NCI-H2227 treated with DMSO at 0.1 percent for 48 hours (cell line): ENCODE results near the gene CHRD.
"Not testable (repeated sequence)": the region's sequence is repeated elsewhere in the genome, so short reads cannot be mapped to it uniquely, and the experiment has no call there.

Experiments used
- DNase-seq: peaks from one replicate; lab custom pipeline; 2025; lab: John Stamatoyannopoulos, UW

Gene CHRD

GRCh38 chr3:184417619-184418327 is 37.9 kb downstream of the CHRD start:
- peak; percentile 3 for DNase-seq

- no peak for DNase-seq
Observed at GRCh38 chr3:184419171-184419570, 39.3 kb downstream of the CHRD start.

- no peak for DNase-seq
Observed at GRCh38 chr3:184423561-184423960, 43.7 kb downstream of the CHRD start.

- DNase-seq, result no peak
Observed at GRCh38 chr3:184426691-184427141, 46.9 kb downstream of the CHRD start.

GRCh38 chr3:184428561-184429175 is 48.8 kb downstream of the CHRD start:
- no peak for DNase-seq

GRCh38 chr3:184429786-184430185 is 49.9 kb downstream of the CHRD start:
- no peak for DNase-seq

GRCh38 chr3:184430940-184431339 is 51.1 kb downstream of the CHRD start:
- DNase-seq, result no peak

- not testable (repeated sequence) for DNase-seq
Observed at GRCh38 chr3:184433178-184433577, 53.3 kb downstream of the CHRD start.

- no peak for DNase-seq
Observed at GRCh38 chr3:184439096-184439495, 59.2 kb downstream of the CHRD start.
